Ishikawa (cell line): ENCODE data around the gene ARHGEF11.

Experiments used
- CEBPB ChIP-seq: IDR thresholded peaks from 2 replicates; pipeline ENCODE4 v1.6.1; 2012
- CREB1 ChIP-seq: IDR thresholded peaks from 2 replicates; pipeline ENCODE4 v1.6.1; 2012; ENCODE audit warnings: low read depth
- EGR1 ChIP-seq: IDR thresholded peaks from 2 replicates; pipeline ENCODE4 v1.6.1; 2012
- EP300 ChIP-seq: IDR thresholded peaks from 2 replicates; pipeline ENCODE4 v1.6.1; 2012; ENCODE audit warnings: borderline replicate concordance
- FOXM1 ChIP-seq: IDR thresholded peaks from 2 replicates; pipeline ENCODE4 v1.6.1; 2012; ENCODE audit warnings: low read depth, borderline replicate concordance
- NFIC ChIP-seq: IDR thresholded peaks from 2 replicates; pipeline ENCODE4 v1.6.1; 2012
- RAD21 ChIP-seq: IDR thresholded peaks from 2 replicates; pipeline ENCODE4 v1.6.1; 2012; ENCODE audit warnings: low read depth
- REST ChIP-seq: IDR thresholded peaks from 2 replicates; pipeline ENCODE4 v1.6.1; 2012; ENCODE audit warnings: low read depth, mild to moderate bottlenecking
- TAF1 ChIP-seq: IDR thresholded peaks from 2 replicates; pipeline ENCODE4 v1.6.1; 2012; ENCODE audit warnings: low read depth, mild to moderate bottlenecking
- TCF12 ChIP-seq: IDR thresholded peaks from 2 replicates; pipeline ENCODE4 v1.6.1; 2012; ENCODE audit warnings: low read depth
- TEAD4 ChIP-seq: IDR thresholded peaks from 2 replicates; pipeline ENCODE4 v1.6.1; 2012
- YY1 ChIP-seq: IDR thresholded peaks from 2 replicates; pipeline ENCODE4 v1.6.1; 2012; ENCODE audit warnings: low read depth
- ZBTB7A ChIP-seq: IDR thresholded peaks from 2 replicates; pipeline ENCODE4 v1.6.1; 2012; ENCODE audit warnings: low read depth
- TF ChIP-seq, protein P1 (sequence below): IDR thresholded peaks from 2 replicates; pipeline ENCODE4 v1.6.1; 2012
- TF ChIP-seq, protein P2 (sequence below): IDR thresholded peaks from 2 replicates; pipeline ENCODE4 v1.6.1; 2012

Gene ARHGEF11

DNA sequence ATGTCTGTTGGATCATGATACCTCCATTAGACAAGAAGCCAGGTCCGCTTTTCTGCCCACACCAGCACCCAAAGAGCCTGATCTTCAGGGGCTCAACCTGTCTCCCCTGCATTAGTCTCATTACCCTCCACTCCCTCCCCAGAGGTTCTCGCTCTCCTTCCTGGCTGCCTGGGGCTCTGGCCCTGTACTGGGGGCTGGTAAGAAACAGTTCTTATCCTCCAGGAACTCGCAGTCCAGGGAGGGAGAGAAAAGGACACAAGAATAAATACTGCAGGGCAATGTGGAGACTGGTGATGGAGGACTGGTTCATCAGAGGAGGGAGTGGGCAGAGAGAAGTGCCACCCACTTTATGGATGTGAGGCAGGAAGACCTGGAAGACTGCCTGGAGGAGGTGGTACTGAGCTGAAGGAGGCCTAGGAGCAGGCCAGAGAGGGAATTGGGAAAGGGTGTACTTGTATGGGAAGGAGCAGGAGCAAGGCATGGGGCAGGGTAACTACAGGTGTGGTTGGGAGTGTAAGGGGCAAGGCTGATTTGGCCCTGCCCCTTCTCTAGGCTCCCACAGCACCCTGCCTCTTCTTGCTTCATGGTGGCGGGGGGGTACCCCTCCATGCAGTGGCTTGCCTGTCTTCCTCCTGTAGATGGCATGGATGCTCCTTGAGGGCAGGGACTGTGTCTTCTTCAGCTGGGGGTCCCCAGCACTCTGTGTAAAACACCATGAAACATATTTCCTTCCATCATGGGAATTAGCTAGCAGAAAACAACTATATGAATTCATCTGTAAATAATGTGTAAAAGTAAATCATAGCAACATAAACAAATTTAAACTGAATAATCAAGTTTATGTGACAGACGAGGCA lies 120.2 kb downstream of the ARHGEF11 start:
- no peak for TF ChIP-seq TAF1
- no peak for TF ChIP-seq NFIC
- TF ChIP-seq, protein P1, sequence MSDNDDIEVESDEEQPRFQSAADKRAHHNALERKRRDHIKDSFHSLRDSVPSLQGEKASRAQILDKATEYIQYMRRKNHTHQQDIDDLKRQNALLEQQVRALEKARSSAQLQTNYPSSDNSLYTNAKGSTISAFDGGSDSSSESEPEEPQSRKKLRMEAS: no peak

DNA sequence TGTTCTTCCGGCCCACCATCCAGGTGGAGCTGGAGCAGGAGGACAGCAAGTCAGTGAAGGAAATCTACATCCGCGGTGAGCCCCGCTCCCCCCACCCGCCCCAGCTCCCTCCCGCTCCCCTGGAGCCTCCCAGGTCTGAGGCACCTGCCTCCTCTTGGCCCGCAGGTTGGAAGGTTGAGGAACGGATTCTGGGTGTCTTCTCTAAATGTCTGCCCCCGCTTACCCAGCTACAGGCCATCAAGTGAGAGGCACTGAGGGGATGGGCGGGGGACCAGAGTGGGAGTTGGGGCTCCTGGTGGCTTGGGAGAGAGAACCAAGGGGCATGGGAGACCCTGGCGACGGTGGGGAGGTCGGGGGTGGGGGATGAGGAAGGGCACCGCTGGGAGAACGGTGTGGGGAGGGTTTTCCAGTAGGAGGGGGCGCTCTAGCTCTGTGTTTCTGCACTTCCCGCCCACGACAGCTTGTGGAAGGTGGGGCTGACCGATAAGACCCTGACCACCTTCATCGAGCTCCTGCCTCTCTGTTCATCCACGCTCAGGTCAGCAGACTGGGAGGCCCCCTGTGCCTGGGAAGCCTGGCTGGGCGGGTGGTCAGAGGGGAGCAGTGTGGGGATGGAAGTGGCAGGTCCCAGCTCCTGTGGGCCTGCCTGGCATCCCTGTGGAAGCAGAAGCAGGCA lies 120.9 kb downstream of the ARHGEF11 start:
- no peak for TF ChIP-seq ZBTB7A
- no peak for TF ChIP-seq TAF1
- TF ChIP-seq TEAD4: no peak
- TF ChIP-seq, protein P2, sequence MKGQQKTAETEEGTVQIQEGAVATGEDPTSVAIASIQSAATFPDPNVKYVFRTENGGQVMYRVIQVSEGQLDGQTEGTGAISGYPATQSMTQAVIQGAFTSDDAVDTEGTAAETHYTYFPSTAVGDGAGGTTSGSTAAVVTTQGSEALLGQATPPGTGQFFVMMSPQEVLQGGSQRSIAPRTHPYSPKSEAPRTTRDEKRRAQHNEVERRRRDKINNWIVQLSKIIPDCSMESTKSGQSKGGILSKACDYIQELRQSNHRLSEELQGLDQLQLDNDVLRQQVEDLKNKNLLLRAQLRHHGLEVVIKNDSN: no peak
- no peak for TF ChIP-seq YY1
- TF ChIP-seq REST: no peak
- TF ChIP-seq EP300: no peak
- TF ChIP-seq CEBPB: no peak
- TF ChIP-seq CREB1: no peak
- TF ChIP-seq RAD21: no peak
- TF ChIP-seq NFIC: no peak
- no peak for TF ChIP-seq FOXM1

DNA sequence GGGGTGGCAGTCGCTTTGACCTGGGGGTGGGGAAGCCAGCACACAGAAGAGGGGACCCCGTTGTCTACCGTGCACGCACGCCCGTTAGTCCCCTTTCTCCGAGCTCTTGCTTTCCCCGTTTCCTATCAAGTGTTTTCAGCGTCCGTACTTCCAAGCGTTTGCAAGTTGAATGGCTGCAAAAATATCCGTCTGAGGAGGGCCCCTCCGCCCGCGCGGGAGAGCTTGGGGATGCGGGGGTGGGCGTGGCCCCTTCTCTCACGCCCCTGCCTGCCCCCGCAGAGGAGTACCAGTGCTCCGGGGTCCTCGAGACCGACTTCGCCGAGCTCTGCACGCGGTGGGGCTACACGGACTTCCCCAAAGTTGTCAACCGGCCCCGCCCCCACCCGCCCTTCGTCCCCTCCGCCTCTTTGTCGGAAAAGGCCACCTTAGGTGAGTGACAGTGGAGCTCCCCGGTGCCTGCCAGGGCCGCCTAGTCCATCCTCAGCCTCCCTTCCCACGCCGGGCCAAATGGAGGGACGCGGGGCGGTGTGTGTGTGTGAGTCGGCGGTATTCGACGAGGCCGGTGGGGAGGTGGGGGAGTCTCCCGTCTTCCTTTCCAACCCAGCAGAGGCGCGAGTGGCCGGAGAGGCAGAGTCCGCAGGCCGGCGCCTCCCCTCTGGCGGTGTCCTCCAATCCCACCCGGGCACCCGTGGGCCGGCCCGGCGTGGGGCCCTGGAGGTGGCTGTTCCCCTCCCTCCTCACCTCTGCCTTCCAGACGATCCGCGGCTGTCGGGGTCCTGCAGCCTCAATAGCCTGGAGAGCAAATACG lies 121.7 kb downstream of the ARHGEF11 start:
- TF ChIP-seq YY1 (no peak), NFIC (no peak), RAD21 (no peak), EP300 (no peak), TEAD4 (no peak), EGR1 (no peak), FOXM1 (no peak), CREB1 (no peak), TCF12 (no peak), REST (no peak), CEBPB (no peak), TAF1 (no peak), ZBTB7A (no peak)
- TF ChIP-seq, protein P2: no peak
- TF ChIP-seq, protein P1: no peak

GRCh38 chr1:156922986-156923669 lies 122.4 kb downstream of the ARHGEF11 start:
- TF ChIP-seq NFIC (peak; percentile 61), EGR1 (no peak), TCF12 (peak; percentile 62), TAF1 (no peak), YY1 (no peak), FOXM1 (no peak), ZBTB7A (no peak)
- TF ChIP-seq, protein P1: no peak
- TF ChIP-seq, protein P2: no peak
